ENCODE measurements around the gene SLC12A2. TPM values are rescaled to one million over a fixed set of nuclear protein-coding genes. Genes with fewer than 3 reads are reported as not detected.

Gene SLC12A2
- total RNA-seq, 1 experiment from 2014 or later: 36.9 TPM

DNA sequence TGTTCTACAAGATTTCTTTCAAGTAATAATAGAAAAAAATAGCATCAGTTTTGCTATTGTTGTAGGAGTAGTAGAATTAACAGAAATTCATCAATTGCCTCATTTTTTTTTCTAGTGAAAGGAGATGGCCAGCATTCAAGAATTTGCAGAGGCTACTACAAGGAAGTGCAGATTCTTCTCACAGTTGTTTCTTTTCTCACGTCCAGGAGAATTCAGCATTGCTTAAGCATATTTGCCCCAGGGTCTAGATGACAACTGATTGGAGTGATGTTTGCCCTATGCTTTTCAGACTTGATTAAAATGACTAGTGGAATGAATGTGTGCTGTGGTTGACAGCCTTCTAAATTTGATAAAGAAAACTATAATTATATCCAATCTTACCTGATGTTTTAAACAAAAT is 46.6 kb upstream of the SLC12A2 start:
- no peak for ATAC-seq
- no peak for DNase-seq (ENCODE audit: low read depth, low spot score)
- intact Hi-C loops (cut with micrococcal nuclease; ENCODE audit: unreplicated experiment): no loop called here
- BruUV-seq (replicated peaks): no TSS peak
- H3K9me3 ChIP-seq (ENCODE audit: control insufficient read depth, insufficient read depth, low read depth, low read length): no peaks in the 10 kb centered on the region
- no peak overlapping the region for H3K4me3 ChIP-seq (ENCODE audit: low read depth in 2 of 2, low read length in 2 of 2)
- POLR2A ChIA-PET: no interaction called here
- in situ Hi-C loops (cut with HindIII; ENCODE audit: low pct_unique_long_range_greater_than_20kb, low sequenced_read_pairs): no loop called here
- H3K27me3 ChIP-seq (ENCODE audit: control insufficient read depth, insufficient read depth, low read length): no peaks in the 10 kb centered on the region
- no peak for TF ChIP-seq TCF7L2 (IDR thresholded peaks at IDR 0.05; ENCODE audit: low read depth, low read length)
- no peak for TF ChIP-seq POLR2AphosphoS5 (IDR thresholded peaks at IDR 0.05; ENCODE audit: low read depth, low read length)
- TF ChIP-seq, protein P1, sequence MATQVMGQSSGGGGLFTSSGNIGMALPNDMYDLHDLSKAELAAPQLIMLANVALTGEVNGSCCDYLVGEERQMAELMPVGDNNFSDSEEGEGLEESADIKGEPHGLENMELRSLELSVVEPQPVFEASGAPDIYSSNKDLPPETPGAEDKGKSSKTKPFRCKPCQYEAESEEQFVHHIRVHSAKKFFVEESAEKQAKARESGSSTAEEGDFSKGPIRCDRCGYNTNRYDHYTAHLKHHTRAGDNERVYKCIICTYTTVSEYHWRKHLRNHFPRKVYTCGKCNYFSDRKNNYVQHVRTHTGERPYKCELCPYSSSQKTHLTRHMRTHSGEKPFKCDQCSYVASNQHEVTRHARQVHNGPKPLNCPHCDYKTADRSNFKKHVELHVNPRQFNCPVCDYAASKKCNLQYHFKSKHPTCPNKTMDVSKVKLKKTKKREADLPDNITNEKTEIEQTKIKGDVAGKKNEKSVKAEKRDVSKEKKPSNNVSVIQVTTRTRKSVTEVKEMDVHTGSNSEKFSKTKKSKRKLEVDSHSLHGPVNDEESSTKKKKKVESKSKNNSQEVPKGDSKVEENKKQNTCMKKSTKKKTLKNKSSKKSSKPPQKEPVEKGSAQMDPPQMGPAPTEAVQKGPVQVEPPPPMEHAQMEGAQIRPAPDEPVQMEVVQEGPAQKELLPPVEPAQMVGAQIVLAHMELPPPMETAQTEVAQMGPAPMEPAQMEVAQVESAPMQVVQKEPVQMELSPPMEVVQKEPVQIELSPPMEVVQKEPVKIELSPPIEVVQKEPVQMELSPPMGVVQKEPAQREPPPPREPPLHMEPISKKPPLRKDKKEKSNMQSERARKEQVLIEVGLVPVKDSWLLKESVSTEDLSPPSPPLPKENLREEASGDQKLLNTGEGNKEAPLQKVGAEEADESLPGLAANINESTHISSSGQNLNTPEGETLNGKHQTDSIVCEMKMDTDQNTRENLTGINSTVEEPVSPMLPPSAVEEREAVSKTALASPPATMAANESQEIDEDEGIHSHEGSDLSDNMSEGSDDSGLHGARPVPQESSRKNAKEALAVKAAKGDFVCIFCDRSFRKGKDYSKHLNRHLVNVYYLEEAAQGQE (IDR thresholded peaks at IDR 0.05; ENCODE audit: insufficient read depth in 1 of 2, low read depth in 2 of 2, low read length in 1 of 2): no peak
- TF ChIP-seq SIN3A (IDR thresholded peaks at IDR 0.05; ENCODE audit: borderline replicate concordance, insufficient read depth, low read depth, low read length): no peak
- TF ChIP-seq, protein P2, sequence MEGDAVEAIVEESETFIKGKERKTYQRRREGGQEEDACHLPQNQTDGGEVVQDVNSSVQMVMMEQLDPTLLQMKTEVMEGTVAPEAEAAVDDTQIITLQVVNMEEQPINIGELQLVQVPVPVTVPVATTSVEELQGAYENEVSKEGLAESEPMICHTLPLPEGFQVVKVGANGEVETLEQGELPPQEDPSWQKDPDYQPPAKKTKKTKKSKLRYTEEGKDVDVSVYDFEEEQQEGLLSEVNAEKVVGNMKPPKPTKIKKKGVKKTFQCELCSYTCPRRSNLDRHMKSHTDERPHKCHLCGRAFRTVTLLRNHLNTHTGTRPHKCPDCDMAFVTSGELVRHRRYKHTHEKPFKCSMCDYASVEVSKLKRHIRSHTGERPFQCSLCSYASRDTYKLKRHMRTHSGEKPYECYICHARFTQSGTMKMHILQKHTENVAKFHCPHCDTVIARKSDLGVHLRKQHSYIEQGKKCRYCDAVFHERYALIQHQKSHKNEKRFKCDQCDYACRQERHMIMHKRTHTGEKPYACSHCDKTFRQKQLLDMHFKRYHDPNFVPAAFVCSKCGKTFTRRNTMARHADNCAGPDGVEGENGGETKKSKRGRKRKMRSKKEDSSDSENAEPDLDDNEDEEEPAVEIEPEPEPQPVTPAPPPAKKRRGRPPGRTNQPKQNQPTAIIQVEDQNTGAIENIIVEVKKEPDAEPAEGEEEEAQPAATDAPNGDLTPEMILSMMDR (IDR thresholded peaks at IDR 0.05): no peak
- no peaks in the 10 kb centered on the region for H3K36me3 ChIP-seq (ENCODE audit: control insufficient read depth, insufficient read depth, low read length)
- H3K27ac ChIP-seq (ENCODE audit: low read length): no peak overlapping the region
- CTCF ChIA-PET: no interaction called here
- H3K4me1 ChIP-seq (ENCODE audit: control insufficient read depth, insufficient read depth, low read length): no peaks in the 10 kb centered on the region

DNA sequence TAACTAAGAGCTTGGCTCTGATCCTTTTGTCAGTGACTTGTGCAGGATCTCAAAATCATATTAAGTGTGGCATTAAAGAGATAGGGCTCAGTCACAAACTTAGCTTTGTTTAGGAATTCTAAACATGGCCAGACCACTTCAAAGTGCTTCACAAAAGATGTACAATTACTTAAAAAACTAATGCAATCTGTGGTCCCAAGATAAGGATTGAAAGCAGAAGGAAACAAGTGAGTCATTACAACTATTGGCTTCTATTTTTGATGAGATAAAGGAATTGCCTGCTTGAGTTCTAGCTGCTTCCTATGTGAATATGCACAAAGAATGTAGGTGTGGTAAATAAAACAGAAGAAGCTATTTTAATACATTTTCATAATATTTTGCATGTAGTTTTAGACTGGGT is 44.9 kb upstream of the SLC12A2 start:
- Histone ChIP-seq H3K36me3 (ENCODE audit: control insufficient read depth, insufficient read depth, low read length) (no peaks in the 10 kb centered on the region), H3K9me3 (ENCODE audit: control insufficient read depth, insufficient read depth, low read depth, low read length) (no peaks in the 10 kb centered on the region), H3K4me3 (ENCODE audit: low read depth in 2 of 2, low read length in 2 of 2) (no peak overlapping the region), H3K4me1 (ENCODE audit: control insufficient read depth, insufficient read depth, low read length) (no peaks in the 10 kb centered on the region), H3K27me3 (ENCODE audit: control insufficient read depth, insufficient read depth, low read length) (no peaks in the 10 kb centered on the region), H3K27ac (ENCODE audit: low read length) (no peak overlapping the region)
- in situ Hi-C loops (cut with HindIII; ENCODE audit: low pct_unique_long_range_greater_than_20kb, low sequenced_read_pairs): no loop called here
- BruUV-seq (replicated peaks): no TSS peak
- ATAC-seq (no peak), DNase-seq (ENCODE audit: low read depth, low spot score) (no peak)
- intact Hi-C loops (cut with micrococcal nuclease; ENCODE audit: unreplicated experiment): no loop called here
- CTCF ChIA-PET: no interaction called here
- TF ChIP-seq, protein P1 (IDR thresholded peaks at IDR 0.05; ENCODE audit: insufficient read depth in 1 of 2, low read depth in 2 of 2, low read length in 1 of 2): no peak
- TF ChIP-seq SIN3A (IDR thresholded peaks at IDR 0.05; ENCODE audit: borderline replicate concordance, insufficient read depth, low read depth, low read length): no peak
- TF ChIP-seq TCF7L2 (IDR thresholded peaks at IDR 0.05; ENCODE audit: low read depth, low read length): no peak
- TF ChIP-seq, protein P2 (IDR thresholded peaks at IDR 0.05): no peak
- TF ChIP-seq POLR2AphosphoS5 (IDR thresholded peaks at IDR 0.05; ENCODE audit: low read depth, low read length): no peak
- POLR2A ChIA-PET: no interaction called here

Measured in Panc1 (cell line).